ENCODE data around the gene PIGQ.

The PIGQ gene

DNA sequence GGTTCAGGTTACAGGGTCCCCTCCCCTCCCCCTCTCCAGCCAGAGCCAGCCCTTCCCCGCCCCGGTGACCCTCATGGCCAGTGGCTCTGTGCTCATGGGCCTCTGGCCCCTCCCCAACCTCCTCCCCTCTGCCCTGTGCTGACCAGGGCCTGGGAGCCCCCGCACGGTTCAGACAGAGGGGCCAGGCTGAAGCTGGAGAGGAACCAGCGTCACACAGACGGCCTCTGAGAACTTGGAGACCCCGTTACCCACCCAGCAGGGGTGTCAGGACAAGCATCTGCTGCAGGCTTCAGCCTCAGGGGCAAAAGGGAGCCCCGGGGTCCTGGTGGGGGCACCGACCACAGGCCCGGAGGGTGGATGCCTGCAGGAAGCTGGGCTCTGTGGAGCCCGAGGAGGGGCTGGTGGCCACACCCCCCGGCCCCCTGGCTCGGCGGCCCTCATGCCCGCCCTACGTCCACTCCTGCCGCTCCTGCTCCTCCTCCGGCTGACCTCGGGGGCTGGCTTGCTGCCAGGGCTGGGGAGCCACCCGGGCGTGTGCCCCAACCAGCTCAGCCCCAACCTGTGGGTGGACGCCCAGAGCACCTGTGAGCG lies 61.1 kb downstream of the PIGQ start, which contains the start of gene WFIKKN1:
WFIKKN1 (plus strand) TSS at position 171 of the 591 bp plus-strand sequence; CDS start at position 440, 269 bp downstream.
- DNase-seq: no peak

DNA sequence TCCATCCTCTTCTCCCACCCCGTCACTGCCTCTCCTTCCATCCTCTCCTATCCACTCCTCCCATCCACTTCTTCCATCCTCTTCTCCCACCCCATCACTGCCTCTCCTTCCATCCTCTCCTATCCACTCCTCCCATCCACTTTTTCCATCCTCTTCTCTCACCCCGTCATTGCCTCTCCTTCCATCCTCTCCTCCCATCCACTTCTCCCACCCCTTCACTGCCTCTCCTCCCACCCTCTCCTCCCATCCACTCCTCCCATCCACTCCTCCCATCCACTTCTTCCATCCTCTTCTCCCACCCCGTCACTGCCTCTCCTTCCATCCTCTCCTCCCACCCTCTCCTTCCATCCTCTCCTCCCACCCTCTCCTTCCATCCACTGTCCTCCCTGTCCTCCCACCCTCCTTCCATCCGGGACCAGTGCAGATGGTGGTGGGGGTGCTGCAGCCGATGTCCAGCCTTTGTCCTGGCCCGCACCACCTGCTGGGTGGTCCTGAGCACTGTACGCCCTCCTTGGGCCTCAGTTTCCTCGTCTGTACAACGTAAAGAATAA lies 62.1 kb downstream of the PIGQ start:
- no peak for DNase-seq

DNA sequence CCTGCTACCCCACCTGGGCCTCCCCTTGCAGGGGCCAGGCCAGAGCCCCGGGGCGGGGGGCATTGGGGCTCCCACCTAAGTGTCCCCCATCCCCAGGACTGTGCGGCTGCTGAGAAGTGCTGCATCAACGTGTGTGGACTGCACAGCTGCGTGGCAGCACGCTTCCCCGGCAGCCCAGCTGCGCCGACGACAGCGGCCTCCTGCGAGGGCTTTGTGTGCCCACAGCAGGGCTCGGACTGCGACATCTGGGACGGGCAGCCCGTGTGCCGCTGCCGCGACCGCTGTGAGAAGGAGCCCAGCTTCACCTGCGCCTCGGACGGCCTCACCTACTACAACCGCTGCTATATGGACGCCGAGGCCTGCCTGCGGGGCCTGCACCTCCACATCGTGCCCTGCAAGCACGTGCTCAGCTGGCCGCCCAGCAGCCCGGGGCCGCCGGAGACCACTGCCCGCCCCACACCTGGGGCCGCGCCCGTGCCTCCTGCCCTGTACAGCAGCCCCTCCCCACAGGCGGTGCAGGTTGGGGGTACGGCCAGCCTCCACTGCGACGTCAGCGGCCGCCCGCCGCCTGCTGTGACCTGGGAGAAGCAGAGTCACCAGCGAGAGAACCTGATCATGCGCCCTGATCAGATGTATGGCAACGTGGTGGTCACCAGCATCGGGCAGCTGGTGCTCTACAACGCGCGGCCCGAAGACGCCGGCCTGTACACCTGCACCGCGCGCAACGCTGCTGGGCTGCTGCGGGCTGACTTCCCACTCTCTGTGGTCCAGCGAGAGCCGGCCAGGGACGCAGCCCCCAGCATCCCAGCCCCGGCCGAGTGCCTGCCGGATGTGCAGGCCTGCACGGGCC lies 62.9 kb downstream of the PIGQ start:
- no peak for DNase-seq

DNA sequence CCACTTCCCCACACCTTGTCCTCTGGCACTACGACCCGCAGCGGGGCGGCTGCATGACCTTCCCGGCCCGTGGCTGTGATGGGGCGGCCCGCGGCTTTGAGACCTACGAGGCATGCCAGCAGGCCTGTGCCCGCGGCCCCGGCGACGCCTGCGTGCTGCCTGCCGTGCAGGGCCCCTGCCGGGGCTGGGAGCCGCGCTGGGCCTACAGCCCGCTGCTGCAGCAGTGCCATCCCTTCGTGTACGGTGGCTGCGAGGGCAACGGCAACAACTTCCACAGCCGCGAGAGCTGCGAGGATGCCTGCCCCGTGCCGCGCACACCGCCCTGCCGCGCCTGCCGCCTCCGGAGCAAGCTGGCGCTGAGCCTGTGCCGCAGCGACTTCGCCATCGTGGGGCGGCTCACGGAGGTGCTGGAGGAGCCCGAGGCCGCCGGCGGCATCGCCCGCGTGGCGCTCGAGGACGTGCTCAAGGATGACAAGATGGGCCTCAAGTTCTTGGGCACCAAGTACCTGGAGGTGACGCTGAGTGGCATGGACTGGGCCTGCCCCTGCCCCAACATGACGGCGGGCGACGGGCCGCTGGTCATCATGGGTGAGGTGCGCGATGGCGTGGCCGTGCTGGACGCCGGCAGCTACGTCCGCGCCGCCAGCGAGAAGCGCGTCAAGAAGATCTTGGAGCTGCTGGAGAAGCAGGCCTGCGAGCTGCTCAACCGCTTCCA lies 63.7 kb downstream of the PIGQ start:
- no peak for DNase-seq
